DND-41 (cell line): ENCODE results near the gene CFAP20.

ENCODE experiments used
- ATAC-seq: fragments of 200-7000 bp; cut with Tn5 transposase; 3 replicates; pipeline ENCODE4 v1.9.1; 2021; ENCODE audit warnings: low read depth; ENCODE audit not compliant: insufficient read depth
- DNase-seq: peaks from one replicate; pipeline ENCODE4 v3.0.0-alpha.2; 2020
- H2AFZ ChIP-seq: 2 replicates; pipeline ENCODE4 v1.6.0; 2012; ENCODE audit warnings: low read depth, low read length
- H3K27ac ChIP-seq: 2 replicates; pipeline ENCODE4 v1.5.1; 2012; ENCODE audit warnings: low read length, inconsistent platforms
- H3K27me3 ChIP-seq: fragments of 200-600 bp; sonication (generic); 2 replicates; pipeline ENCODE4 v1.6.0; 2012; ENCODE audit warnings: low read length, mild to moderate bottlenecking, inconsistent platforms; ENCODE audit not compliant: insufficient read depth, poor library complexity
- H3K36me3 ChIP-seq: 2 replicates; pipeline ENCODE4 v1.5.1; 2012; ENCODE audit warnings: low read length, inconsistent platforms; ENCODE audit not compliant: insufficient read depth
- H3K4me1 ChIP-seq: 2 replicates; pipeline ENCODE4 v1.5.1; 2012; ENCODE audit warnings: mild to moderate bottlenecking, low read length; ENCODE audit not compliant: insufficient read depth
- H3K4me2 ChIP-seq: 2 replicates; pipeline ENCODE4 v1.6.0; 2012; ENCODE audit warnings: mild to moderate bottlenecking, moderate library complexity, low read length, inconsistent platforms; ENCODE audit not compliant: insufficient read depth
- H3K4me3 ChIP-seq, 2 experiments: fragments of 200-600 bp in 1 of 2; shearing (Covaris generic) in 1 of 2; 2 replicates each; pipeline ENCODE4 v1.5.1; 2012 to 2016; ENCODE audit warnings: inconsistent platforms in 2 of 2, low read length in 2 of 2, mild to moderate bottlenecking in 2 of 2, low read depth in 1 of 2, moderate library complexity in 1 of 2
- H3K79me2 ChIP-seq: 2 replicates; pipeline ENCODE4 v1.6.0; 2012; ENCODE audit warnings: low read length, inconsistent platforms; ENCODE audit not compliant: insufficient read depth
- H3K9ac ChIP-seq: 2 replicates; pipeline ENCODE4 v1.6.0; 2012; ENCODE audit warnings: low read depth, mild to moderate bottlenecking, inconsistent platforms, low read length, moderate library complexity
- H3K9me3 ChIP-seq: 2 replicates; pipeline ENCODE4 v1.5.1; 2012; ENCODE audit warnings: low read length, moderate library complexity, mild to moderate bottlenecking, inconsistent platforms; ENCODE audit not compliant: insufficient read depth, severe bottlenecking
- H4K20me1 ChIP-seq: 2 replicates; pipeline ENCODE4 v1.6.0; 2012; ENCODE audit warnings: low read length; ENCODE audit not compliant: insufficient read depth
- CTCF ChIP-seq: IDR thresholded peaks from 2 replicates; pipeline ENCODE4 v1.5.1; 2012; ENCODE audit warnings: borderline replicate concordance, low read length, moderate library complexity, mild to moderate bottlenecking; ENCODE audit not compliant: poor library complexity, severe bottlenecking; ENCODE audit errors: extremely low read depth
- EZH2 ChIP-seq: IDR thresholded peaks from 3 replicates; pipeline ENCODE4 v1.6.1; 2012; ENCODE audit warnings: borderline replicate concordance, low read depth, mild to moderate bottlenecking, moderate library complexity, low read length, inconsistent platforms; ENCODE audit not compliant: severe bottlenecking

Gene CFAP20

GRCh38 chr16:58127634-58128033 is 1.5 kb downstream of the CFAP20 start:
- peak overlapping the region; percentile 70 for H3K4me2 ChIP-seq
- H2AFZ ChIP-seq = no peak overlapping the region
- H3K9me3 ChIP-seq = no peaks in the 10 kb centered on the region
- TF ChIP-seq CTCF (peak; percentile 46), EZH2 (no peak)
- DNase-seq (no peak), ATAC-seq (no peak)
- peaks cover 11% of the 10 kb centered on the region for H3K36me3 ChIP-seq
- peaks cover 74% of the 10 kb centered on the region for H3K79me2 ChIP-seq
- peaks cover 55% of the 10 kb centered on the region for H3K4me1 ChIP-seq
- peak overlapping the region; percentile 97; the same call in 1 of the 2 replicates for H3K27ac ChIP-seq
- H4K20me1 ChIP-seq = peaks cover 53% of the 10 kb centered on the region
- peak overlapping the region; percentile 93 for H3K9ac ChIP-seq
- H3K27me3 ChIP-seq = no peaks in the 10 kb centered on the region
- peak overlapping the region; percentile 73 to 84; a peak in 3 of 4 replicates for H3K4me3 ChIP-seq

GRCh38 chr16:58127033-58127556 is 2.1 kb downstream of the CFAP20 start:
- Histone ChIP-seq H3K9ac (peak overlapping the region; percentile 93), H3K4me2 (peak overlapping the region; percentile 70), H3K4me3 (peak overlapping the region; percentile 73 to 84; a peak in 3 of 4 replicates), H3K36me3 (peaks cover 11% of the 10 kb centered on the region), H3K4me1 (peaks cover 59% of the 10 kb centered on the region), H2AFZ (no peak overlapping the region), H4K20me1 (peaks cover 58% of the 10 kb centered on the region), H3K27ac (peak overlapping the region; percentile 97; the same call in 1 of the 2 replicates), H3K79me2 (peaks cover 79% of the 10 kb centered on the region), H3K9me3 (no peaks in the 10 kb centered on the region), H3K27me3 (no peaks in the 10 kb centered on the region)
- ATAC-seq (no peak), DNase-seq (no peak)
- TF ChIP-seq EZH2 (no peak), CTCF (peak; percentile 40)

- ATAC-seq = no peak
- Histone ChIP-seq H3K4me2 (peak overlapping the region; percentile 70), H2AFZ (no peak overlapping the region), H3K4me3 (peak overlapping the region in 1 of 2 experiments; percentile 84; a peak in 3 of 4 replicates), H3K36me3 (peaks cover 11% of the 10 kb centered on the region), H4K20me1 (peaks cover 64% of the 10 kb centered on the region), H3K27me3 (no peaks in the 10 kb centered on the region), H3K4me1 (peaks cover 65% of the 10 kb centered on the region), H3K9ac (peak overlapping the region; percentile 93), H3K9me3 (no peaks in the 10 kb centered on the region), H3K79me2 (peaks cover 85% of the 10 kb centered on the region), H3K27ac (no peak overlapping the region)
- TF ChIP-seq CTCF = no peak
- no peak for TF ChIP-seq EZH2
- DNase-seq = no peak
Measured at GRCh38 chr16:58126451-58126961, 2.7 kb downstream of the CFAP20 start.
